ENCODE measurements around the gene SEC24B.

- TF ChIP-seq CTCF (conservative IDR thresholded peaks at IDR 0.05 in 1 of 2, IDR thresholded peaks at IDR 0.05 in 1 of 2; ENCODE audit: extremely low read depth in 1 of 2, insufficient read depth in 1 of 2, low read depth in 1 of 2, low read length in 2 of 2) (no peak), EZH2 (IDR thresholded peaks at IDR 0.05; ENCODE audit: borderline replicate concordance, low read length) (no peak)
Observed at GRCh38 chr4:109444182-109444844, 10.7 kb downstream of the SEC24B start.
